Transverse colon (tissue), 4 donors: Measurements from ENCODE around the gene MYD88.
"Not testable (repeated sequence)": the region's sequence is repeated elsewhere in the genome, so short reads cannot be mapped to it uniquely, and the experiment has no call there.

Experiments
- CTCF ChIP-seq, 5 experiments: fragments of 200-600 bp in 3 of 5; fragments of 450-650 bp in 2 of 5; sonication (generic) in 3 of 5; IDR thresholded peaks; 1 replicate in 2 of 5; 2 replicates in 3 of 5; pipeline ENCODE4 v1.5.1; 2016 to 2017; ENCODE audit warnings: antibody characterized with exemption in 5 of 5, inconsistent platforms in 3 of 5, mild to moderate bottlenecking in 2 of 5, moderate library complexity in 1 of 5
- EP300 ChIP-seq: sonication (generic); formaldehyde crosslinking; IDR thresholded peaks from one replicate; pipeline ENCODE4 v1.6.1; 2017; ENCODE audit warnings: antibody characterized with exemption, low read depth
- POLR2A ChIP-seq: fragments of 450-650 bp; IDR thresholded peaks from one replicate; pipeline ENCODE4 v1.6.1; 2016; ENCODE audit warnings: antibody characterized with exemption, mild to moderate bottlenecking, moderate library complexity
- POLR2AphosphoS5 ChIP-seq, 3 donors: sonication (generic); formaldehyde crosslinking; IDR thresholded peaks; one replicate each; pipeline ENCODE4 v1.6.1; 2016; ENCODE audit warnings: antibody characterized with exemption in 3 of 3

- TF ChIP-seq CTCF (IDR thresholded peaks at IDR 0.05); POLR2A; POLR2AphosphoS5 (IDR thresholded peaks at IDR 0.05); EP300: not testable (repeated sequence)
These were observed 3.8 kb upstream of the MYD88 start for GRCh38 chr3:38134517-38135143.
